CD14-positive monocyte (primary cell): ENCODE data around the gene MRRF. TPM values are rescaled to one million over a fixed set of nuclear protein-coding genes. Genes with fewer than 3 reads are reported as not detected.
A peak's percentile ranks its signal among the peaks of the same experiment; 100 is the strongest.

ENCODE experiments used
- DNase-seq, 3 donors: peaks; one replicate each; pipeline ENCODE4 v3.0.0-alpha.2; 2011 to 2022
- H2AFZ ChIP-seq: 2 replicates; pipeline ENCODE4 v1.6.0; 2012; ENCODE audit warnings: mild to moderate bottlenecking, low read depth, low read length, inconsistent platforms; ENCODE audit not compliant: insufficient read depth, poor library complexity, severe bottlenecking
- H3K27ac ChIP-seq, 2 donors: 1 replicate in 1 of 2; 2 replicates in 1 of 2; pipeline ENCODE4 v1.5.1; 2012 to 2013; ENCODE audit warnings: low read length in 2 of 2, control low read depth in 1 of 2, inconsistent platforms in 1 of 2, low read depth in 1 of 2, mild to moderate bottlenecking in 1 of 2
- H3K27me3 ChIP-seq, 2 donors: one replicate each; pipeline versions ENCODE4 v1.6.0 to v1.6.1; 2011 to 2013; ENCODE audit warnings: low read length in 2 of 2; ENCODE audit not compliant: control insufficient read depth in 2 of 2, insufficient read depth in 2 of 2
- H3K36me3 ChIP-seq, 2 donors: replicated peaks in 1 of 2; 1 replicate in 1 of 2; 2 replicates in 1 of 2; pipeline versions ENCODE4 v1.5.1 to v1.6.1; 2012 to 2013; ENCODE audit warnings: low read length in 2 of 2, control low read depth in 1 of 2, inconsistent platforms in 1 of 2, mild to moderate bottlenecking in 1 of 2; ENCODE audit not compliant: insufficient read depth in 2 of 2, control insufficient read depth in 1 of 2
- H3K4me1 ChIP-seq, 2 donors: 1 replicate in 1 of 2; 2 replicates in 1 of 2; pipeline versions ENCODE4 v1.5.1 to v1.6.1; 2012 to 2013; ENCODE audit warnings: low read length in 2 of 2, control low read depth in 1 of 2, inconsistent platforms in 1 of 2, mild to moderate bottlenecking in 1 of 2, moderate library complexity in 1 of 2; ENCODE audit not compliant: insufficient read depth in 2 of 2, control insufficient read depth in 1 of 2
- H3K4me2 ChIP-seq: replicated peaks from 2 replicates; pipeline ENCODE3; 2012; ENCODE audit warnings: low read length, moderate library complexity, mild to moderate bottlenecking; ENCODE audit not compliant: poor library complexity, severe bottlenecking; ENCODE audit errors: extremely low read depth
- H3K4me3 ChIP-seq, 3 experiments: fragments of 200-600 bp in 1 of 3; sonication (generic) in 1 of 3; replicated peaks in 1 of 3; 1 replicate in 2 of 3; 2 replicates in 1 of 3; pipeline ENCODE4 v1.5.1; 2011 to 2013; ENCODE audit warnings: low read length in 3 of 3, mild to moderate bottlenecking in 3 of 3, control low read depth in 2 of 3, low read depth in 2 of 3, inconsistent platforms in 1 of 3, moderate library complexity in 1 of 3
- H3K79me2 ChIP-seq: 2 replicates; pipeline ENCODE4 v1.6.0; 2012; ENCODE audit warnings: mild to moderate bottlenecking, control low read depth, inconsistent platforms, low read length, moderate library complexity; ENCODE audit not compliant: insufficient read depth
- H3K9ac ChIP-seq: 2 replicates; pipeline ENCODE4 v1.6.0; 2017; ENCODE audit warnings: low read length, mild to moderate bottlenecking; ENCODE audit not compliant: insufficient read depth, poor library complexity, severe bottlenecking
- H3K9me3 ChIP-seq, 2 donors: replicated peaks in 1 of 2; 1 replicate in 1 of 2; 2 replicates in 1 of 2; pipeline versions ENCODE4 v1.5.1 to v1.6.1; 2012 to 2013; ENCODE audit warnings: low read length in 2 of 2, control low read depth in 1 of 2; ENCODE audit not compliant: control insufficient read depth in 1 of 2, insufficient read depth in 1 of 2
- H4K20me1 ChIP-seq: 2 replicates; pipeline ENCODE4 v1.6.0; 2012; ENCODE audit warnings: mild to moderate bottlenecking, low read length, control low read depth, moderate library complexity; ENCODE audit not compliant: insufficient read depth
- H3K27ac Mint-ChIP-seq, 7 donors: one replicate each; pipeline ENCODE4 v1.8.0; 2020; ENCODE audit warnings: mild to moderate bottlenecking in 7 of 7, mixed read lengths in 7 of 7, moderate library complexity in 6 of 7, inconsistent platforms in 2 of 7
- H3K27me3 Mint-ChIP-seq, 3 donors: one replicate each; pipeline ENCODE4 v1.8.0; 2021 to 2022; ENCODE audit warnings: low read depth in 3 of 3, mild to moderate bottlenecking in 3 of 3, mixed read lengths in 3 of 3, moderate library complexity in 3 of 3, inconsistent platforms in 1 of 3
- H3K36me3 Mint-ChIP-seq, 2 donors: one replicate each; pipeline ENCODE4 v1.8.0; 2020; ENCODE audit warnings: mixed read lengths in 2 of 2, inconsistent platforms in 1 of 2, mild to moderate bottlenecking in 1 of 2
- H3K4me1 Mint-ChIP-seq: one replicate; pipeline ENCODE4 v1.8.0; 2020; ENCODE audit warnings: mild to moderate bottlenecking, mixed read lengths
- H3K4me3 Mint-ChIP-seq, 2 donors: one replicate each; pipeline ENCODE4 v1.8.0; 2020; ENCODE audit warnings: mild to moderate bottlenecking in 2 of 2, mixed read lengths in 2 of 2, moderate library complexity in 1 of 2
- H3K9me3 Mint-ChIP-seq, 7 donors: one replicate each; pipeline ENCODE4 v1.8.0; 2020 to 2022; ENCODE audit warnings: mixed read lengths in 7 of 7, mild to moderate bottlenecking in 6 of 7, moderate library complexity in 6 of 7, inconsistent platforms in 2 of 7
- CTCF ChIP-seq: fragments of 200-600 bp; IDR thresholded peaks from one replicate; pipeline ENCODE4 v1.8.0; 2022; ENCODE audit warnings: antibody characterized with exemption, mild to moderate bottlenecking
- WGBS: methylation state at CpG from one replicate; pipeline ENCODE4 v1.1.5; 2013; ENCODE audit warnings: missing lambda C conversion rate; ENCODE audit not compliant: insufficient coverage; 5-methylcytosine and 5-hydroxymethylcytosine counted together
- intact Hi-C, 2 donors: fragments of 100-400 bp; cut with micrococcal nuclease; formaldehyde crosslinking; loops; one replicate each; pipeline versions ENCODE4 v1.15.0 to v1.15.1; 2023
- polyA plus RNA-seq, 3 donors: library from polyadenylated mRNA; depleted of rRNA in 1 of 3; unstranded in 2 of 3; stranded (reverse) in 1 of 3; fragments of 300-500 nt in 2 of 3; fragments of >200 nt in 1 of 3; fragmentation: Illumina TruSeq in 2 of 3; gene quantifications; 1 replicate in 2 of 3; 2 replicates in 1 of 3; pipeline ENCODE4 v1.2.3, GENCODE V29; 2012 to 2021

Gene MRRF
- polyA plus RNA-seq, 3 donors, result 16.0 to 34.4 (median 16.2) TPM

GRCh38 chr9:122350577-122351355 lies 86.1 kb downstream of the MRRF start:
- DNase-seq, result peak; percentile 70 to 78 (median 72)
- no peak overlapping the region for H3K27ac ChIP-seq
- Mint-ChIP-seq H3K27ac (peak overlapping the region in 1 of 7 donors; percentile 57), H3K9me3 (peaks cover 3 to 16% (median 12%) of the 10 kb centered on the region in 7 donors), H3K4me1 (peaks cover 31% of the 10 kb centered on the region), H3K4me3 (no peak overlapping the region), H3K27me3 (peaks cover 29 to 39% (median 35%) of the 10 kb centered on the region in 3 donors), H3K36me3 (peaks cover 3 to 4% of the 10 kb centered on the region in 2 donors)
- no peak overlapping the region for H3K4me2 ChIP-seq
- H3K9ac ChIP-seq, result no peak overlapping the region
- H3K27me3 ChIP-seq, result peaks cover 0 to 27% of the 10 kb centered on the region in 2 donors
- no peaks in the 10 kb centered on the region for H3K36me3 ChIP-seq
- H3K9me3 ChIP-seq, result peaks cover 0 to 9% of the 10 kb centered on the region in 2 donors
- peak; percentile 92 for TF ChIP-seq CTCF
- H2AFZ ChIP-seq, result no peak overlapping the region
- peaks cover 24 to 29% of the 10 kb centered on the region in 2 donors for H3K4me1 ChIP-seq
- no peaks in the 10 kb centered on the region for H3K79me2 ChIP-seq
- H4K20me1 ChIP-seq, result no peaks in the 10 kb centered on the region
- no peak overlapping the region for H3K4me3 ChIP-seq
- intact Hi-C loops, result loop anchor here (2.0 to 10.0 kb wide), 3 partner anchors 226 to 464 kb away; partner anchors contain the start of gene TTLL11 (in 1 of the 2)
- 60% methylated on average over 8 of the region's 11 CpGs for WGBS

- TF ChIP-seq CTCF, result no peak
- H3K4me3 Mint-ChIP-seq, result peak overlapping the region in 1 of 2 donors; percentile 16
- H3K9me3 ChIP-seq, result peaks cover 0 to 9% of the 10 kb centered on the region in 2 donors
These were observed 90.0 kb downstream of the MRRF start for GRCh38 chr9:122354536-122355199.

More at GRCh38 chr9:122354536-122355199, 90.0 kb downstream of the MRRF start:
- Mint-ChIP-seq H3K27me3 (peaks cover 3 to 12% (median 8%) of the 10 kb centered on the region in 3 donors), H3K36me3 (no peaks in the 10 kb centered on the region), H3K4me1 (peaks cover 17% of the 10 kb centered on the region), H3K27ac (peak overlapping the region in 2 of 7 donors; percentile 5 to 6), H3K9me3 (peaks cover 6 to 19% (median 15%) of the 10 kb centered on the region in 7 donors)
- Histone ChIP-seq H3K4me3 (no peak overlapping the region), H2AFZ (no peak overlapping the region), H3K27me3 (peaks cover 0 to 6% of the 10 kb centered on the region in 2 donors), H3K36me3 (no peaks in the 10 kb centered on the region), H3K4me1 (peaks cover 15 to 18% of the 10 kb centered on the region in 2 donors), H4K20me1 (no peaks in the 10 kb centered on the region), H3K9ac (no peak overlapping the region), H3K27ac (peak overlapping the region; percentile 28 to 38), H3K79me2 (no peaks in the 10 kb centered on the region), H3K4me2 (peak overlapping the region; percentile 2)
- intact Hi-C loops, result loop anchor here (10.0 kb wide), 2 partner anchors 260 to 460 kb away; partner anchors contain the start of gene TTLL11 (in 1 of the 2)
- DNase-seq, result peak in 2 of 3 donors; percentile 10 to 20
- 62% methylated on average over 7 of the region's 8 CpGs for WGBS
